GM12891 (cell line): Measurements from ENCODE around the gene CDH4.

ENCODE experiments used
- POLR2A ChIP-seq: IDR thresholded peaks from 2 replicates; pipeline ENCODE4 v1.6.1; 2011; ENCODE audit warnings: low read depth, low read length, control low read depth
- POLR2AphosphoS5 ChIP-seq: IDR thresholded peaks from 2 replicates; pipeline ENCODE4 v1.6.1; 2011; ENCODE audit warnings: low read depth, low read length, control low read depth
- POU2F2 ChIP-seq: IDR thresholded peaks from 2 replicates; pipeline ENCODE4 v1.6.1; 2011; ENCODE audit warnings: low read depth, mild to moderate bottlenecking, control low read depth, low read length, moderate library complexity

GRCh38 chr20:61536671-61537070 is 284.6 kb downstream of the CDH4 start:
- TF ChIP-seq POLR2A (no peak), POLR2AphosphoS5 (no peak), POU2F2 (no peak)
